GM10248 (cell line): ENCODE data around the gene LCNL1.

Experiments
- CTCF ChIA-PET: fragments of 300-600 bp; sonication (Branson Sonifier 250); formaldehyde crosslinking; extraction: SDS; loops from one replicate; lab custom pipeline; 2021; ENCODE audit warnings: antibody characterized with exemption; lab: Yijun Ruan, JAX
- POLR2A ChIA-PET: fragments of 350-650 bp; sonication (Branson Sonifier 250); formaldehyde crosslinking; extraction: SDS; loops from one replicate; lab custom pipeline; 2020; ENCODE audit warnings: antibody characterized with exemption; lab: Yijun Ruan, JAX
- DNase-seq: peaks from one replicate; pipeline ENCODE4 v3.0.0; 2012; ENCODE audit errors: extremely low spot score
- CTCF ChIP-seq: IDR thresholded peaks from 2 replicates; pipeline ENCODE4 v1.5.1; 2012; ENCODE audit warnings: mild to moderate bottlenecking, low read depth; ENCODE audit errors: extremely low read depth, missing control alignments, control extremely low read depth

Gene LCNL1

GRCh38 chr9:136958473-136958872 lies 24.3 kb upstream of the LCNL1 start:
- TF ChIP-seq CTCF = no peak
- CTCF ChIA-PET = interaction anchor here (0.9 to 1.1 kb wide), 3 partner anchors 71 to 116 kb away, joined by 3 to 5 read pairs (median 3); partner anchors contain the start of gene AJM1
- no peak for DNase-seq
- POLR2A ChIA-PET = no interaction called here

GRCh38 chr9:136958898-136959850 lies 23.6 kb upstream of the LCNL1 start:
- ChIA-PET POLR2A (no interaction called here), CTCF (interaction anchor here (0.9 to 1.5 kb wide), 6 partner anchors 11 to 117 kb away, joined by 3 to 5 read pairs (median 4); partner anchors contain the start of gene AJM1)
- DNase-seq = no peak
- TF ChIP-seq CTCF = no peak

- CTCF ChIA-PET = interaction anchor here (1.2 to 1.7 kb wide), 5 partner anchors 10 to 69 kb away, joined by 4 to 5 read pairs (median 4); no protein-coding TSS in a partner anchor
- DNase-seq = no peak
- no peak for TF ChIP-seq CTCF
- POLR2A ChIA-PET = no interaction called here
Measured at GRCh38 chr9:136960212-136960937, 22.4 kb upstream of the LCNL1 start.

GRCh38 chr9:136960938-136961275 lies 21.9 kb upstream of the LCNL1 start:
- DNase-seq = no peak
- TF ChIP-seq CTCF = no peak
- ChIA-PET CTCF (interaction anchor here (1.2 to 1.7 kb wide), 2 partner anchors 9 to 13 kb away, joined by 4 read pairs; no protein-coding TSS in a partner anchor), POLR2A (no interaction called here)

GRCh38 chr9:136961279-136962065 lies 21.3 kb upstream of the LCNL1 start:
- ChIA-PET CTCF (interaction anchor here (1.2 to 1.7 kb wide), 2 partner anchors 9 to 13 kb away, joined by 4 read pairs; no protein-coding TSS in a partner anchor), POLR2A (no interaction called here)
- DNase-seq = no peak
- no peak for TF ChIP-seq CTCF
